ENCODE results near the gene SVOP. TPM values are rescaled to one million over a fixed set of nuclear protein-coding genes. Genes with fewer than 3 reads are reported as not detected.

The SVOP gene
- not detected for total RNA-seq

- Histone ChIP-seq H3K27ac (no peak within 1 kb of the TSS), H3K4me1 (no peaks in the 10 kb centered on the region), H3K27me3 (peaks cover 0 to 6% of the 10 kb centered on the region in 2 donors), H3K36me3 (no peaks in the 10 kb centered on the region), H3K9me3 (no peaks in the 10 kb centered on the region), H3K4me3 (peak within 1 kb of the TSS in 1 of 3 donors; percentile 10)
- DNase-seq (ENCODE audit: low spot score in 2 of 2) = peak in 1 of 2 donors; percentile 68
- no peak for TF ChIP-seq POLR2AphosphoS5 (IDR thresholded peaks at IDR 0.05)
- TF ChIP-seq POLR2A (IDR thresholded peaks at IDR 0.05) = no peak
- TF ChIP-seq CTCF (IDR thresholded peaks at IDR 0.05) = no peak
- intact Hi-C loops (cut with DNase I; ENCODE audit: low total_unique reads) = no loop called here
These were observed at the start of gene SVOP for GRCh38 chr12:109020796-109021380. SVOP (minus strand) TSS chr12:109021068; CDS start chr12:109020868, 200 bp downstream.

- H3K27me3 ChIP-seq = no peaks in the 10 kb centered on the region
- DNase-seq (ENCODE audit: low spot score in 2 of 2) = no peak
- TF ChIP-seq POLR2AphosphoS5 (IDR thresholded peaks at IDR 0.05) (no peak), CTCF (IDR thresholded peaks at IDR 0.05) (no peak), POLR2A (IDR thresholded peaks at IDR 0.05) (no peak)
- H3K9me3 ChIP-seq = no peaks in the 10 kb centered on the region
- intact Hi-C loops (cut with DNase I; ENCODE audit: low total_unique reads) = no loop called here
- no peaks in the 10 kb centered on the region for H3K4me1 ChIP-seq
- H3K27ac ChIP-seq = no peak overlapping the region
- H3K36me3 ChIP-seq = no peaks in the 10 kb centered on the region
- H3K4me3 ChIP-seq = no peak overlapping the region
These were observed 48.7 kb upstream of the SVOP start for GRCh38 chr12:109069307-109070271.

GRCh38 chr12:109065853-109066193 lies 45.0 kb upstream of the SVOP start:
- Histone ChIP-seq H3K4me1 (no peaks in the 10 kb centered on the region), H3K27ac (no peak overlapping the region), H3K36me3 (no peaks in the 10 kb centered on the region), H3K27me3 (no peaks in the 10 kb centered on the region), H3K4me3 (no peak overlapping the region), H3K9me3 (no peaks in the 10 kb centered on the region)
- intact Hi-C loops (cut with DNase I; ENCODE audit: low total_unique reads) = no loop called here
- TF ChIP-seq CTCF (IDR thresholded peaks at IDR 0.05) (no peak), POLR2AphosphoS5 (IDR thresholded peaks at IDR 0.05) (no peak), POLR2A (IDR thresholded peaks at IDR 0.05) (no peak)
- no peak for DNase-seq (ENCODE audit: low spot score in 2 of 2)

GRCh38 chr12:109065154-109065852 lies 44.4 kb upstream of the SVOP start:
- H3K4me3 ChIP-seq = no peak overlapping the region
- no peaks in the 10 kb centered on the region for H3K27me3 ChIP-seq
- no peak for TF ChIP-seq POLR2AphosphoS5 (IDR thresholded peaks at IDR 0.05)
- TF ChIP-seq CTCF (IDR thresholded peaks at IDR 0.05) = no peak
- no peak for TF ChIP-seq POLR2A (IDR thresholded peaks at IDR 0.05)
- H3K36me3 ChIP-seq = no peaks in the 10 kb centered on the region
- intact Hi-C loops (cut with DNase I; ENCODE audit: low total_unique reads) = no loop called here
- H3K27ac ChIP-seq = no peak overlapping the region
- H3K9me3 ChIP-seq = no peaks in the 10 kb centered on the region
- H3K4me1 ChIP-seq = no peaks in the 10 kb centered on the region
- no peak for DNase-seq (ENCODE audit: low spot score in 2 of 2)

All from breast epithelium (tissue), 4 donors.